GM12864 (cell line): ENCODE data around the gene DPH5.
"Not testable (repeated sequence)": the region's sequence is repeated elsewhere in the genome, so short reads cannot be mapped to it uniquely, and the experiment has no call there.

Experiments used
- DNase-seq: peaks from one replicate; pipeline ENCODE4 v3.0.0-alpha.2; 2011; ENCODE audit warnings: low read depth
- H3K4me3 ChIP-seq: 2 replicates; pipeline ENCODE4 v1.5.1; 2011; ENCODE audit warnings: mild to moderate bottlenecking, low read depth, low read length, control low read depth
- CTCF ChIP-seq: IDR thresholded peaks from 2 replicates; pipeline ENCODE4 v1.5.1; 2011; ENCODE audit warnings: low read depth, mild to moderate bottlenecking, moderate library complexity, low read length, control low read depth, inconsistent platforms; ENCODE audit errors: missing control alignments

The DPH5 gene

GRCh38 chr1:101033017-101033416 lies 7.4 kb upstream of the DPH5 start:
- no peak for DNase-seq
- H3K4me3 ChIP-seq = no peak overlapping the region
- TF ChIP-seq CTCF = no peak

DNA sequence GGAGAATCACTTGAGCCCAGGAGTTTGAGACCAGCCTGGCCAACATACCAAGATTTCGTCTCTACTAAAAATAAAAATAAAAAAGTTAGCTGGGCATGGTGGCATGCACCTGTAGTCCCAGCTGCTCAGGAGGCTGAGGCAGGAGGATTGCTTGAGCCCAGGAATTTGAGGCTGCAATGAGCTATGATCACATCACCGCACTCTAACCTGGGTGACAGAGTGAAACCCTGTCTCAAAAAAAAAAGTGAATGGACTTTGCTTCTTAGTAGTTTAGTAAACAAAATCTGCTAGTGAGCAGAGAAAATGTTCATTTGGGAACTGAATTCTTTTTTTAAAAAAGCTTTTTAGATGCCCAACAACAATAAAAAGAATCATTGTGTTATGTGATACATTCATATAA lies 6.5 kb upstream of the DPH5 start:
- not testable (repeated sequence) for DNase-seq

DNA sequence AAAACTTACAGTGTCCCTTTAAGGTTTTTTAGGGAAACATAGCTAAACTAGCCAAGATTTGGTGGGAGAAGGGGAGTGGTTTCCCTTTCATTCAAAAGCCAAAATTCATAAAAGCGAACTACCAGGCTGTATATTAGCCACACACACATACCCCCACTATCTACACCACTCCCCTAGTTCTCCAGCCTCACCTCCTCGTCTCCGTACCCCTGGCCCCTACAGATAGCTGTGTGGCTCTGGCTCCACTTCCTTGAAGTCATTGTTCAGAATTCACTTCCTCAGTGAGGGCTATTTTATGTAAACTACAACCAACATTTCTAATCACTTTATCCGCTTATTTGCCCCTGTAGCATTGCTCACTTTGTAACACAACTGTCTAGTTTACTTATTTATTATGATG lies 5.3 kb upstream of the DPH5 start:
- TF ChIP-seq CTCF = no peak
- H3K4me3 ChIP-seq = no peak overlapping the region
- DNase-seq = no peak

More for the DNA sequence above, 6.5 kb upstream of the DPH5 start:
- not testable (repeated sequence) for H3K4me3 ChIP-seq

- no peak for DNase-seq
- TF ChIP-seq CTCF = no peak
- no peak overlapping the region for H3K4me3 ChIP-seq
Measured at GRCh38 chr1:101029184-101029583, 3.6 kb upstream of the DPH5 start.

GRCh38 chr1:101028466-101028865 lies 2.9 kb upstream of the DPH5 start:
- no peak for TF ChIP-seq CTCF
- no peak for DNase-seq
- no peak overlapping the region for H3K4me3 ChIP-seq

DNA sequence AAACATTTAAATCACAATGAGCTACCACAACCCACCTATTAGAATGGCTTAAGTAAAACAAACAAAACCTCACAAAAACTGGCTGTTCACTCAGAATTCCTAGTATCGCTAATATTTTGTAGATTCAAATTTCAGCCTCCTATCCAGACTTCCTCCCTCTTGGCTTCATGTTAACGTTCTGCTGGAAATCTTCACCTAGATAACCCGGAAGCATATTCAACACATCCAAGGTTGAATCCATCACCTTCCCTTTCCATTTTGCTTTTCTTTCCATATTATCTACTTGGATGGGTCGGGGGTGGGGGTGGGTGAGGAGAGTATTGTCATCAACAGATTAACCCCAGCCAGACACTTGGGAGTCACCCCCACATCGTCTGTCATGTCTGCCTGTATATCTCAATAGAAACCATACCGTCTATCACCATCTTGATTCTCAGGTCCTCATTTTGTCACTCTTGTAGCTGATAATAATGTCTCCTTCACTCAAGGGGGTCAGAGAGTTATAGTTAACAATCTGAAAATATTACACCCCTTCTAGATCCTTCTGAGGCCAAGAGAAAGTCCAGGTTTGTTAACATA lies 1.7 kb upstream of the DPH5 start:
- peak overlapping the region; percentile 18; the same call in 1 of the 2 replicates for H3K4me3 ChIP-seq
- no peak for DNase-seq

DNA sequence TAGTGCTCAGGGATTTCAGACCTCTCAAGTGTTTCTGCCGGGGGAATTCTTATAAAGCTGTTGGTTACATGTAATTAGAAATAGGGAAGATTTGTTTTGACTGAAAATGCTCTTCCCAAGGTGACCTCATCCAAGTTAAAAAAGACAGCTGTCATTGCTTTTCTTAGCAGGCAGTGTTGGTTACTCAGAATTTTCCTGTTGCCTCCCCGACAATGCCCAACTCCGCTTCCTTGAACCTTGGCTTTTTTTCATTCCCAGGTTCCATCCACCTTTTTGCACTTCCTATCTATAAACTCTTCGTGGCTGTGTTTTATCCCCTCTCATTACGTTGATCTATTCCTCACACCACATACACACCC lies 825 bp upstream of the DPH5 start:
- TF ChIP-seq CTCF = no peak
- peak overlapping the region; percentile 60 for H3K4me3 ChIP-seq
- no peak for DNase-seq

More for the DNA sequence above, 1.7 kb upstream of the DPH5 start:
- TF ChIP-seq CTCF = no peak
